Measurements from ENCODE around the gene SLC25A33.

Gene SLC25A33

GRCh38 chr1:9589144-9589718, 50.0 kb downstream of the SLC25A33 start:
- peak; percentile 55 for DNase-seq

GRCh38 chr1:9589719-9590157, 50.5 kb downstream of the SLC25A33 start:
- DNase-seq: no peak

- no peak for DNase-seq
These were observed 50.9 kb downstream of the SLC25A33 start for GRCh38 chr1:9590201-9590600.

- DNase-seq: no peak
These were observed 51.8 kb downstream of the SLC25A33 start for GRCh38 chr1:9590945-9591668.

GRCh38 chr1:9591669-9592509, 52.6 kb downstream of the SLC25A33 start:
- DNase-seq: no peak

GRCh38 chr1:9592510-9593075, 53.3 kb downstream of the SLC25A33 start:
- no peak for DNase-seq

- DNase-seq: no peak
These were observed 53.9 kb downstream of the SLC25A33 start for GRCh38 chr1:9593147-9593491.

GRCh38 chr1:9593492-9594465, 54.5 kb downstream of the SLC25A33 start:
- DNase-seq: no peak

- no peak for DNase-seq
These were observed 55.3 kb downstream of the SLC25A33 start for GRCh38 chr1:9594471-9595155.

GRCh38 chr1:9595156-9595967, 56.1 kb downstream of the SLC25A33 start:
- no peak for DNase-seq

- no peak for DNase-seq
These were observed 56.7 kb downstream of the SLC25A33 start for GRCh38 chr1:9595968-9596340.

- DNase-seq: no peak
These were observed 57.3 kb downstream of the SLC25A33 start for GRCh38 chr1:9596415-9597123.

- no peak for DNase-seq
These were observed 58.4 kb downstream of the SLC25A33 start for GRCh38 chr1:9597361-9598315.

GRCh38 chr1:9598316-9598700, 59.0 kb downstream of the SLC25A33 start:
- DNase-seq: no peak

- DNase-seq: no peak
These were observed 60.5 kb downstream of the SLC25A33 start for GRCh38 chr1:9599741-9600140.

- no peak for DNase-seq
These were observed 61.9 kb downstream of the SLC25A33 start for GRCh38 chr1:9600861-9601834.

GRCh38 chr1:9601942-9602793, 62.9 kb downstream of the SLC25A33 start:
- no peak for DNase-seq
